ENCODE results near the gene ONECUT2.

ONECUT2 gene

DNA sequence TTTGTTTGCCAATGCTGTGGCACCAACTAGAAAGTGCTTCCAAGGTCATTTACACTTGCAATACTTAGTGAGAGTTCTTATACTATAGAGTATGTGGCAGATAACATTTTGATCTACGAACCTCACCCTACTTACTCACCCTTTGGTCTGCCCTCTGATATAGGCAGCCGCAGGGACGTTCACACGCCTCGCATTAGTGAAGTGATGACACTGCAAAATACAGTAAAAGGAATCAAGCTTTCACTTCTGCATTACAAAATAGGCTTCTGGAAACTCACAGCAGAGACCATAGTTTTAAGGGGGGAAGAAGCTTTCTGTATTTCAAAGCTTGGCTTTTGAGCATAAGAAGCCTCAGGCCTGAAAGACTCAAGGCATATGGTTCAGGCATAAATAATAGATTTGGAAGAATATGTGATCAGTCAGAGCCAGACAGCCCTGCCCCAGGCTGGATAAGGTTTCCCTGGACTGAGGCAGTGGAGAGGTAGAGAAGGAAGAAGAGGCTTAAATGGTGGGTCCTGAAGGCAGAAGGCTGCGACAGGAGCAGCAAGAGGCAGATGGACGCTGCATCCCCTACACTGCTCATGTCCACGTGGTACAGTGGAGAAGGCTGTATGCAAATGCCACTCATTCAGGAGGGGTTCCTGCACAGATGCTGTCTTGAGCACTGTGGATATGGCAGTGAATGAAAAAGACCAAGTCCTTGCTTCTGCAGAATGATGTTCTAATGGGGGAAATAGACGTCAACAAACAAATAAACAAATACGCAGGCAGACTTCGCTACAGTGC is 88.2 kb downstream of the ONECUT2 start:
- TF ChIP-seq, protein P1, sequence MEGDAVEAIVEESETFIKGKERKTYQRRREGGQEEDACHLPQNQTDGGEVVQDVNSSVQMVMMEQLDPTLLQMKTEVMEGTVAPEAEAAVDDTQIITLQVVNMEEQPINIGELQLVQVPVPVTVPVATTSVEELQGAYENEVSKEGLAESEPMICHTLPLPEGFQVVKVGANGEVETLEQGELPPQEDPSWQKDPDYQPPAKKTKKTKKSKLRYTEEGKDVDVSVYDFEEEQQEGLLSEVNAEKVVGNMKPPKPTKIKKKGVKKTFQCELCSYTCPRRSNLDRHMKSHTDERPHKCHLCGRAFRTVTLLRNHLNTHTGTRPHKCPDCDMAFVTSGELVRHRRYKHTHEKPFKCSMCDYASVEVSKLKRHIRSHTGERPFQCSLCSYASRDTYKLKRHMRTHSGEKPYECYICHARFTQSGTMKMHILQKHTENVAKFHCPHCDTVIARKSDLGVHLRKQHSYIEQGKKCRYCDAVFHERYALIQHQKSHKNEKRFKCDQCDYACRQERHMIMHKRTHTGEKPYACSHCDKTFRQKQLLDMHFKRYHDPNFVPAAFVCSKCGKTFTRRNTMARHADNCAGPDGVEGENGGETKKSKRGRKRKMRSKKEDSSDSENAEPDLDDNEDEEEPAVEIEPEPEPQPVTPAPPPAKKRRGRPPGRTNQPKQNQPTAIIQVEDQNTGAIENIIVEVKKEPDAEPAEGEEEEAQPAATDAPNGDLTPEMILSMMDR (IDR thresholded peaks at IDR 0.05; ENCODE audit: insufficient read depth, low read depth, low read length, missing control alignments) = no peak
- DNase-seq (ENCODE audit: low read depth) = no peak

DNA sequence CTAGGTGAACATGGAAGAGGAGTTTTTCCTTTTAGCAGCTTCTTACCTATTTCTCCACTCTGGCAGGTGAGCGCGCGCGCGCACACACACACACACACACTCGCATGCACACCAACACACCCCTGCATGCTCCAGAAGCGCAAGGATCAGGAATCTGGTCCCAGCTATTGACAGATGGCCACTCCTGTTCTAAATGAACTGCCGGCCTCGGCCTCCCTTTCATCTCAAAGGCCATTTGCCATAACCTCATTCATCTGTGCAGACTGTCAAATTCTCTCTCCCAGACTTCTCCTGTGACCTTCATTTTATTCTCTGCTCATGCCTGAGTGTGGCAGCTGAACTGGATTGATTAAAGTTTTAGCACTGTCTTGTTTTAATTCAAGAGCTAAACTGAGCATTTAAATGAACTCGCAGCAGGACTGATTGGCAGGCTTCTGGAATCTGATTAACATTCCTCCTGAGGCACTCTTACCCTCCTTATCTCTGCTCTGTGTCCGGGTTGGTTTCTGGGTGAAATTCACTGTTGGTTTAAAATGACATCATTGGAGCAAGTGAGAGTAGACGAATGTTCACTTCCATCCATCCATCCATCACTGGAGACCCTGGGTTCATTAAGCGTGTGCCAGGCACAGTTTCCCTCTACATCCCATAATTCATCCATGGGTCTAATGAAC is 92.5 kb downstream of the ONECUT2 start:
- TF ChIP-seq, protein P1 (IDR thresholded peaks at IDR 0.05; ENCODE audit: insufficient read depth, low read depth, low read length, missing control alignments) = no peak
- DNase-seq (ENCODE audit: low read depth) = no peak

More for the DNA sequence above, 88.2 kb downstream of the ONECUT2 start:
- H3K4me3 ChIP-seq (ENCODE audit: low read length) = no peak overlapping the region

DNA sequence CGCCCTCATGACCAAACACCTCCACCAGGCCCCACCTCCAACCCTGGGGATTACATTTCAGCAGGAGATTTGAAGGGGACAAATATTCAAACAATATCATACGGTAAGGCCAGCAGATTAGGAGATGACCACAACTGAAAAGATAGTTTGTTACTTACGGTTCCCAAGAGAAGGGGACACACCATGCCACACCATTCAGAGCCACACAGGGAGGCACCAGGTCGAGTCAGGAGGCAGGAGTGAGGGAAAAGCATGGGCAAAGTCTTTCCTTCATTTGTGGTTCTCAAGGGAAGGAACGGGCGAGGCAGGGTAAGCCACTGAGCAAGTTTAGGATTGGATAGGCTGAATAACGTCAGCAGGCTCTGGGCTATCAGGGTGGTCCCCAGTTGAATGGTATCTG is 94.0 kb downstream of the ONECUT2 start:
- DNase-seq (ENCODE audit: low read depth) = no peak
- H3K4me3 ChIP-seq (ENCODE audit: low read length) = no peak overlapping the region
- TF ChIP-seq, protein P1 (IDR thresholded peaks at IDR 0.05; ENCODE audit: insufficient read depth, low read depth, low read length, missing control alignments) = no peak

More for the DNA sequence above, 92.5 kb downstream of the ONECUT2 start:
- no peak overlapping the region for H3K4me3 ChIP-seq (ENCODE audit: low read length)

DNA sequence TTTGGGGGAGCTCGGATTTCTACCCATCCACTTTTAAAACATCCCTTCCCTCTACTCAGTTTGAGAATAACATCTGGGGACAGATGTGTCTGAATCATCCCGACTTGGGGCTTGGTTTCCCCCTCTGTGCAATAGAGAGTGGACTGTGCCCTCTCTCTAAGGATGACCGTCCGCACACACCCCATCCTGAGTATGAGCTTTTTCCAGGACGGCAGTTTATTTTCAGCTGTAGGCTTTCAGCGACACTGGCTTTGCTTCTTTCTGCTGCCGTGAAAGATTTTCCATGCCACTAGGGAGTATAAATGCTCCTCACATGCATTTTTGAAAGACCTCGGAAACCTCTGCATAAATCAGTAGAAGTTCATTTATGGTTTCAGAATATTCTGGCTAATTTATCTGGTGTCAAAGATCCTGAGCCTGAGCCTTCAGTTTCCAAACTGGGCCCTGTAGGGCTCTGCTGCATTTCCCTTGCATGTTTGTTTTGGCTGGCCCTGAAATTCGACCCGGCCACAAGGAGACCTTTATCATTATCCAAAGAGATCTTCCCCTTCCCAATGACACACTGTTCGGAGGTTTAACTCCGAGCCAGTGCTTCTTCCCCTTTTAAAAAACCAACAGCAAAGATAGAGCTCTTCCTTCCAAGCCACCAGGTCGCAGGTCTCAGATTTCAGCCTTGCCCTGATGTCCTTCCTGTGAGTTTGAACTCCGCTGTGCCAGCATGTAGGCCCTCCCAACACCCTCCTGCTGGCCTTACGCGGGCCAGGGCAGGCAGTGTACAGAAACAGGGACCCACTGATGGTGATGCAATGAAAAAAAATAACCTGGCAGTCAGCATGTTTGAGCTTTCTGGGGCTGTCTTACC is 98.1 kb downstream of the ONECUT2 start:
- no peak overlapping the region for H3K4me3 ChIP-seq (ENCODE audit: low read length)
- TF ChIP-seq, protein P1 (IDR thresholded peaks at IDR 0.05; ENCODE audit: insufficient read depth, low read depth, low read length, missing control alignments) = no peak
- DNase-seq (ENCODE audit: low read depth) = no peak

DNA sequence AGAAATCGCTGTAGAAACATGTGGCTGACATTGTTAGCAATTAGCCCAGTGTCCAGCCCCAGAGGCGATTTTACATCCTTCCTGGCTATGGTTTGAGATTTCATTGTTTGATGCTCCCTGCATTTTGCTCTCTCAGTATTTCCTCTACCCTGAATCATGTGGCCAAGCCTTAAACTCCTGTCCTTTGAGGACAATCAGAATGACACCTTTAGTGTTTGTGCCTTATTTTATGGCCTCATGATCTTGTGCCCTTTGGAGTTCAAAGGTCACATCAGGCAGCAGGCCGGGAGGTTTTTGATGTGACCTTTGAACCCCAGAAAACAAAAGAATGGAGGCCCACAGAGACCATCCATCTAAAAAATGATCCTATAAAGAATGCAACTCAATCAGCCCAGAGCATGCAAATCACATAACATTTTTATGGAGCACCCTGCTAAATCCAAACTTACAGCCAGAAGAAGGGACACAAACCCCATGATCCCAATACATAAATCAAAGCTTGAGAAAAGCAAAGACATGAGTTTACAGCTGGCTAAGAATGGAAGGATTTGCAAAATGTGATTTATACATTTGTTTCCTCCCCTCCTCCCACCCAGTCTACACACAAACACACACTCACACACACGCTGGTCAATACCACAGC is 98.8 kb downstream of the ONECUT2 start:
- no peak overlapping the region for H3K4me3 ChIP-seq (ENCODE audit: low read length)
- TF ChIP-seq, protein P1 (IDR thresholded peaks at IDR 0.05; ENCODE audit: insufficient read depth, low read depth, low read length, missing control alignments) = no peak
- no peak for DNase-seq (ENCODE audit: low read depth)

DNA sequence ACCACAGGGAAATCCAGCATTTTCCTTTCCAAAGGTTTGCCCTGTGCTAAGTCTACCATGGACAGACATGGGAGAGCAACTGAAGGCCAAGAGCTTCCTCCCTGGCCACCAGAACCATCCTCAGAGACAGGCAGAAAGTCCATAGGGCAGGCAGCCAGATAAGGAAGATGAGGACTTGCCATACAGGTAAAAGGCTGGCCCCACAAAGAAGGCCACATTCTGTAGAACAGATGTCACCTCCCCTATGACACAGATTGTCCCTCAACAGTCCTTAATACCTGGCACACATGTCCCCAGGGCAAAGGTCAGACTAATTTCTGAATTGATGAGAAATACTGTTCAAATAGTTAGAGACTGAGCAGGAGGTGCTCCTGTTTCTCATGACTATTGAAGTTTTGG is 99.3 kb downstream of the ONECUT2 start:
- no peak for DNase-seq (ENCODE audit: low read depth)
- TF ChIP-seq, protein P1 (IDR thresholded peaks at IDR 0.05; ENCODE audit: insufficient read depth, low read depth, low read length, missing control alignments) = no peak
- H3K4me3 ChIP-seq (ENCODE audit: low read length) = no peak overlapping the region

All from epithelial cell of esophagus (primary cell).